Measurements from ENCODE around the gene CHML.

The CHML gene

DNA sequence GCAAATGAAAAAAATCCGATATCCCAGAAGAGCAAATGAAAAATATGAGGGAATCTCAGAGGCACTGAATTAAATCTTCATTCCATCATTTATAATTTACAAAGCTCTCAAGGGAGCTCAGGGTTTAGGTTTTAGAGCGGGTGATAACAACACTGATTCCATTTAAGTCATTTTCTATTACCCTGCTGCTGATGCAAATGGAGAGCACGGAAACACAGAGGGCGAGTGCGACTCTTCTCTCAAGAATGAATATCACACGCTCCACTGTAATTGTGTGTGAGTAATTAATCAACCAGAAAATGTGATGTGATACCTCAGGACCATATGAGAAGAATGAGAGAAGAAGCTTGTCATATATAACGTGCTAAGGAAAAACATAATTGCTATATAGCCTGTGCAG, 22.7 kb downstream of the CHML start:
- Histone ChIP-seq H3K4me3 (ENCODE audit: extremely low read depth, insufficient read depth, low read length, poor library complexity, severe bottlenecking) (no peak overlapping the region), H3K36me3 (ENCODE audit: control insufficient read depth, insufficient read depth, low read length) (no peaks in the 10 kb centered on the region), H3K4me1 (ENCODE audit: control insufficient read depth, insufficient read depth, low read length, poor library complexity, severe bottlenecking) (no peaks in the 10 kb centered on the region), H3K27ac (ENCODE audit: low read depth, low read length, severe bottlenecking) (no peak overlapping the region), H3K9me3 (ENCODE audit: control insufficient read depth, low read length) (no peaks in the 10 kb centered on the region)
- WGBS, 2 experiments (ENCODE audit: insufficient coverage in 2 of 2) = 96 to 100% methylated on average over 5 to 6 of the region's 7 CpGs

DNA sequence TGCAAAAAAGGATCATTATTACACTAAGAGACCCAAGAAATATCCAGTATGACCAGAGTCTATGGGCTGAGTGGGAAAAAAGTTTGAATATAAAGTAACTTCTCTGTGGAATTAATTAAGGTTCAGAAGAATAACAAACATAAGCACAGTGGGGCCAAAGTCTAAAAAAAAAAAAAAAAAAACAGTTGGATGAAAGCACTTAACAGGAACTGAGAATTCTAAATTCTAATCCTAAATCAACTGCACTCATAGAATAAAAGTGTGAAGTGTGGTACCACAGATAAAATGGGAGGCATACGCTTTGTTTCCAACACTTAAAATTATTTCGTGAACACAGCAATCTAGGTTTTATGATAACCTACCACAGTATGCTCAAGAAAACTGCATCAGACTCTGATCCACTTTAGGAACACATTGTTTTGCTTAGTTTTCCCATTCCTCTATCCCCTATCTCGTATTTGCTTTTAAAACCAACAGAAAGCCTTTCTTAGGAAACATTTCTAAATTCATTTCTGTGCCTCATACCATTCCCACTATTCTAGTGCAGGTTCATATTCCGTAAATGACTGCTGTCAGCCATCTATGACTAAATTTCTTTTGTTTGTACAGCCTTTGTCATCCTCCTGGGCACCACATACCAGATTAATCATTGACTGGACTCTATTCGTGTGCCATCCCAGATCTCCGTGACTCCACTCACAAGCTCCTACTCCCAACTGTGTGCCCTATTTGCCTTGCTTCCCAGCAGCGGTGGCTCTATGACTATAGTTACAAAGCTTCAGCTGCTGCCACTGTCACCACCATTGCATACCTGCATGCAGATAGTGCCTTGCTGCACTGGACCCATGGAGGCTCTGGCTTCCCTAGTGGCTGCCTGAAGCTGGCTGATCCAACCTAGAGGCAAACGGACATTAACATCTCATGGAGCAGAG, 24.9 kb downstream of the CHML start:
- no peak overlapping the region for H3K27ac ChIP-seq (ENCODE audit: low read depth, low read length, severe bottlenecking)
- 88 to 89% methylated on average over 8 of the region's 8 CpGs for WGBS, 2 experiments (ENCODE audit: insufficient coverage in 2 of 2)

DNA sequence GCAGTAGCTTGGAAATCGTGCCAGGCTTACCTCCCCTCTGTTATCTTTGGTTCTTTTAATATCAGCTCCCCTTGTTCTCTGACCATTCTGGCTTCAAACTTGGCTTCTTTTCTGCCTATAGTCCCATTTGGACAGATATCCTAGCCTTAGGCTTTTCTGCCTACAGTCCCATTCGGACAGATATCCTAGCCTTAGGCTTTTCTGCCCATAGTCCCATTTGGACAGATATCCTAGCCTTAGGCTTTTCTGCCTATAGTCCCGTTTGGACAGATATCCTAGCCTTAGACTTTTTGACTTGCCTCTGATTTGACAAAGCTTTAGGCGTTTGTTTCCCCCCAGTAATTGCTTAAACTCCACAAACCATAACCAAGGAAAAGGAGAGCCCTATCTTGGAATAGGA, 25.6 kb downstream of the CHML start:
- no peak overlapping the region for H3K27ac ChIP-seq (ENCODE audit: low read depth, low read length, severe bottlenecking)
- 72 to 78% methylated on average over 4 of the region's 4 CpGs for WGBS, 2 experiments (ENCODE audit: insufficient coverage in 2 of 2)
- H3K4me1 ChIP-seq (ENCODE audit: control insufficient read depth, insufficient read depth, low read length, poor library complexity, severe bottlenecking) = peaks cover 22% of the 10 kb centered on the region
- H3K9me3 ChIP-seq (ENCODE audit: control insufficient read depth, low read length) = no peaks in the 10 kb centered on the region
- no peak overlapping the region for H3K4me3 ChIP-seq (ENCODE audit: extremely low read depth, insufficient read depth, low read length, poor library complexity, severe bottlenecking)
- no peaks in the 10 kb centered on the region for H3K36me3 ChIP-seq (ENCODE audit: control insufficient read depth, insufficient read depth, low read length)

More for the DNA sequence above, 24.9 kb downstream of the CHML start:
- Histone ChIP-seq H3K4me1 (ENCODE audit: control insufficient read depth, insufficient read depth, low read length, poor library complexity, severe bottlenecking) (peaks cover 15% of the 10 kb centered on the region), H3K36me3 (ENCODE audit: control insufficient read depth, insufficient read depth, low read length) (no peaks in the 10 kb centered on the region), H3K4me3 (ENCODE audit: extremely low read depth, insufficient read depth, low read length, poor library complexity, severe bottlenecking) (no peak overlapping the region), H3K9me3 (ENCODE audit: control insufficient read depth, low read length) (no peaks in the 10 kb centered on the region)

DNA sequence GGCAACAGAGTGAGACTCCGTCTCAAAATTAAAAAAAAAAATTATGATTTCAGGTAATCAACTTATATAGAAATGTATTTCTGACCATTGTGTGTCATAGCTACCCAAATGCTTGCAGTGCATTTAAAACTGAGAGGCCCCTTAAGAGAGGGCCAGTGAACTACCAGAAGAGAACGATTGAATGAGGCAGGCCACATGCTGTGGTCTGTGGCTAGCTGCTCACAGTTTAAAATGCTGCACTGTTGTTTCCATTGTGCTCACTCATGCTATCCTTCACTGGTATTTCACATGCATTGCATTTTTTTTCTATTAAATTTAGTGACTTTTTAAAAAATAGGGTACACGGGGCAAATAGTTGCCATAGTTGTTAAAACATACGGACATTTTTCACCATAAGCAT, 26.0 kb downstream of the CHML start:
- WGBS, 2 experiments (ENCODE audit: insufficient coverage in 2 of 2) = 70 to 86% methylated on average over 2 to 3 of the region's 4 CpGs
- Histone ChIP-seq H3K4me1 (ENCODE audit: control insufficient read depth, insufficient read depth, low read length, poor library complexity, severe bottlenecking) (peaks cover 24% of the 10 kb centered on the region), H3K27ac (ENCODE audit: low read depth, low read length, severe bottlenecking) (no peak overlapping the region), H3K9me3 (ENCODE audit: control insufficient read depth, low read length) (no peaks in the 10 kb centered on the region), H3K4me3 (ENCODE audit: extremely low read depth, insufficient read depth, low read length, poor library complexity, severe bottlenecking) (no peak overlapping the region), H3K36me3 (ENCODE audit: control insufficient read depth, insufficient read depth, low read length) (no peaks in the 10 kb centered on the region)

DNA sequence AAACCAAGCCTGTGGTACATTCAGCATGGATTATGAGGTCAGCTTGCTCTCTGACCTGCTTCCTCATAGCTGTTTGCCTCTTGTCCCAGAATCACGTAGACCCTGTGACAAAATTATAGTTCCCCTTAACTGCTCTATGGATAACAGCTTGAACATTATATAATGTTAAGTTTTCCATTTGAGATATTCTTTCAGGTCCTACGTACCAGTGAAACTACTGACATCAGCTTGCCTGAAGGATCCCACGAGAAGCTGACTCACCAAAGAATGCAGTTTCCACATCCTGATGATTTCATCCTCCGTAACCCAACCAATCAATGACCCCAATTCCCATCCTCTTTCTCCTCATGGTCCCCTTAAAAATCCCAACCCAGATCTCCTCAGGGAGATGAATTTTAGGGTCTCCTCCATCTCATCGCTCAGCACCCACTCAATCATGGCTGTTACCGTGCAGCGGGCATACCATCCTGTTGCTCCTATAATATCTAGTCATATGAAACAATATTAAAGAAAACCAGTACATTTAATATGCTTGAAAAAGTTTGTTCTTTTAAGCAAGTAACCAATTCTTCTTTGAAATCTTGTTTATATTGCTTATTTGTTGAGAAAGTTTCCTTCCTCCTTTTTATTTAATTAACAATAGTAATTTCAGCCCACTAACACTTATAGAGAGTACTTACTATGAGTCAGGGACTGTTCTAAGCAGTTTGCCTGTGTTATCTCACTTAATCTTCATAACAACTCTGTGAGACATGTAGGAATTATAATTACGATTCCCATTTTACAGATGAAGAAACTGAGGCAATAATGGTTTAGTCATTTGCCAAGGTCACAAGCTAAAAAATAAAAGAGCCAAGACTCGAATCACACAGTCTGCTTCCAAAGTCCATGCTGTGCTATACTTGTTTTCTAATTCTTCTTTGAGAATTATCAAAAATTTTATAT, 27.4 kb downstream of the CHML start:
- peaks cover 34% of the 10 kb centered on the region for H3K4me1 ChIP-seq (ENCODE audit: control insufficient read depth, insufficient read depth, low read length, poor library complexity, severe bottlenecking)
- no peaks in the 10 kb centered on the region for H3K9me3 ChIP-seq (ENCODE audit: control insufficient read depth, low read length)
- H3K4me3 ChIP-seq (ENCODE audit: extremely low read depth, insufficient read depth, low read length, poor library complexity, severe bottlenecking) = no peak overlapping the region
- H3K36me3 ChIP-seq (ENCODE audit: control insufficient read depth, insufficient read depth, low read length) = no peaks in the 10 kb centered on the region
- no peak overlapping the region for H3K27ac ChIP-seq (ENCODE audit: low read depth, low read length, severe bottlenecking)
- WGBS, 2 experiments (ENCODE audit: insufficient coverage in 2 of 2) = 63 to 79% methylated on average over 4 to 5 of the region's 9 CpGs

DNA sequence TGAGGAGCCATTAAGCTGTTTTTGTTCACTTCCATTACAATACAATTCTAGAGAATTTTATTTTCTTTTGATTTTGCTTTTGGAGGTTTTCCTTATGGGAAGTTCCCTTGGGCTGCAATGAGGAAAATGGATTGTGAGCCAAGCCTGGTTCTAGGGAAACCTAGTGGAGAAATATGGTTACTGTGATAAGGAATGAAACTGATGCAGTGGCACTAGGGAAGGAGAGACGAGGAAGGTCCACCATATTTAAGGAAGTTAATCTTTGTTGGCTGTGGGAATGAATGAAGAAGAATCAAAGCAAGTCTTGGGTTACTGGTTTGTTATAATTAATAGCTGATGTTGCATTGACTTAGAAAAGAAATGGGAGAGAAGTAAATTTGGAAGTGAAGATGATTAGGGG, 28.4 kb downstream of the CHML start:
- peak overlapping the region; percentile 7 for H3K27ac ChIP-seq (ENCODE audit: low read depth, low read length, severe bottlenecking)
- H3K4me1 ChIP-seq (ENCODE audit: control insufficient read depth, insufficient read depth, low read length, poor library complexity, severe bottlenecking) = peaks cover 35% of the 10 kb centered on the region
- H3K36me3 ChIP-seq (ENCODE audit: control insufficient read depth, insufficient read depth, low read length) = no peaks in the 10 kb centered on the region
- no peaks in the 10 kb centered on the region for H3K9me3 ChIP-seq (ENCODE audit: control insufficient read depth, low read length)
- 67 to 86% methylated on average over 1 of the region's 1 CpG for WGBS, 2 experiments (ENCODE audit: insufficient coverage in 2 of 2)
- no peak overlapping the region for H3K4me3 ChIP-seq (ENCODE audit: extremely low read depth, insufficient read depth, low read length, poor library complexity, severe bottlenecking)

DNA sequence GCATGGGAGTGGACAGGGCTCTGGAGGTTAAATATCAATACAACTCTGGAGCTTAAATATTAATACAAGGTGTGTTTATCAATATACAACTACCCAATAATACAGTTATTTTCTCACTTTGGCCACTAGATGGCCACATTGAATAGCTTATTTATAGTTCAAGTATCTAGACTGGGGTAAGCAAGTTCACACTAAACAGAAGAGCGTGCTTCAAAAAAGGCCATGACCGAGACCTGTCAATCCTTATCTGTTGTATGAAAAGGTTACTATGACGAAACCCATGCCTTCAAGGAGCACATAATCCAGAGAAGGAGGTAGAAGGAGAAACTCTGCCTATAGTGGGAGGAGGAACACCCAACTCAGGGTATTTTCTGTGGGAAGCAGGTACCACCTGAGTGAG, 29.1 kb downstream of the CHML start:
- Histone ChIP-seq H3K4me3 (ENCODE audit: extremely low read depth, insufficient read depth, low read length, poor library complexity, severe bottlenecking) (no peak overlapping the region), H3K36me3 (ENCODE audit: control insufficient read depth, insufficient read depth, low read length) (no peaks in the 10 kb centered on the region), H3K27ac (ENCODE audit: low read depth, low read length, severe bottlenecking) (peak overlapping the region; percentile 7), H3K4me1 (ENCODE audit: control insufficient read depth, insufficient read depth, low read length, poor library complexity, severe bottlenecking) (peaks cover 37% of the 10 kb centered on the region), H3K9me3 (ENCODE audit: control insufficient read depth, low read length) (no peaks in the 10 kb centered on the region)
- 48% methylated on average over 3 of the region's 3 CpGs; no CpG with 5 or more reads in 1 of the 2 experiments for WGBS, 2 experiments (ENCODE audit: insufficient coverage in 2 of 2)

DNA sequence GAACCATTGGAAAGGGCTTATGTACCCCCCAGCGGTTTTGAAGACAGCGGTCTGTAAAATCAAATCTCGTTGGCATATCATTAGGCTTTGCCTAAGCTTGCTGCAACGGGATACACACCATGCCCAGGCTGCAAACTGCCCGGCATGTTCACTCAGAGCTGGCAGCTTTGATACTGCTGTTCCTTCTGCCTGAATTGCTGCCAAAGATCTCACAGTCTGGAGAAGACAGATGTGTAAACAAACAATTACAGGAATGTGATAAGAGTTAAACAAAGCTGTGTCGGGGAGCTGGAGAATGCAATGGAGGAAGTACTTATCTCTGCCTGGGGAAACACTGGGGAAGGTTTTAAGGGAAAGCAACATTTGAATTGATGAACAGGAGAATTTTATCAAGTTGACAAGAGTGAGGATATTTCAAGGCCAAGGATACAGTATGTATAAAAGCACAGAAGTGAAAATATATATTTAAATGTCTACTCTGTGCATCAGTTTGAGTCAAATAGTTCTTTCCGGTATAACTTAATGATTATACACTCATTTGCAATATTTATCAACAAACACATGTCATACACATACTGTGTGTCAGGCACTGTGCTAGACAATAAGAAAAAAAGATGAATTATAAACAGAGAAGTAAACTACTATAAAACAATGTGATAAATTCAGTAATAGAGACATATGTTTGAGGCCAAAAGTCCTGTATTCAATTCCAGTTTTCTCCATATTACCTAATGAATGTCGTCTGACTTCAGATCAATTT, 29.9 kb downstream of the CHML start:
- Histone ChIP-seq H3K9me3 (ENCODE audit: control insufficient read depth, low read length) (no peaks in the 10 kb centered on the region), H3K4me1 (ENCODE audit: control insufficient read depth, insufficient read depth, low read length, poor library complexity, severe bottlenecking) (peaks cover 37% of the 10 kb centered on the region), H3K36me3 (ENCODE audit: control insufficient read depth, insufficient read depth, low read length) (no peaks in the 10 kb centered on the region), H3K27ac (ENCODE audit: low read depth, low read length, severe bottlenecking) (peak overlapping the region; percentile 57), H3K4me3 (ENCODE audit: extremely low read depth, insufficient read depth, low read length, poor library complexity, severe bottlenecking) (no peak overlapping the region)
- WGBS, 2 experiments (ENCODE audit: insufficient coverage in 2 of 2) = 69 to 78% methylated on average over 4 to 6 of the region's 8 CpGs

DNA sequence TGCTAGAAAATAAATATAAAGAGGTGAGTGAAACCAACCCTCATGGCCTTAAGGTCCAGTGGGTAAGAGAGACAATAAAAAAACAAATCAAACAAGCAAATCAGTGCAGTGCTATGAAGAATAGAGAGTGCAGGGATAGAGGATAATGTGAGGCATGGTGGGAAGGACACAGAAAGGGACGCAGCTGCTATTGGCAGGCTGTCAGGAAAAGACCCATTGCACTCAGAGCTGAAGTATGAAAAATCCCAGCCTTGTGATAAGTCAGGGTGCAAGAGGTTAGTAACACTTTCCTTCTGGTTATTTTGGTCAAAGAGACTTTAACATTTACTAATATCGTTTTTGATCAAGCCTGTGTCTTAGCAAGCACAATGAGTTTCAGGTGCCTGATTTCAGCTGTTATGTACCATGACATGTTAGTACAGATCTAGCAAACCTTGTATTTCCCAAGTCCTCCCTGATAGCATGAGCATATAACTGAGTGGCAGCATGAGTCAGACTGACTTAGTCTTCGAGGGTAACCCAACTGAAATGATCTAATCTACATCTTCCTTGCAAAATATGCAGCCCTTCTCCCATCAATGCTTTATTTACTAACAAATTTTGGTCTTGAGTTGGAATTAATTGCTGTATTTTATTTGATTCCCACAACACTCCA, 31.7 kb downstream of the CHML start:
- Histone ChIP-seq H3K4me1 (ENCODE audit: control insufficient read depth, insufficient read depth, low read length, poor library complexity, severe bottlenecking) (peaks cover 37% of the 10 kb centered on the region), H3K36me3 (ENCODE audit: control insufficient read depth, insufficient read depth, low read length) (peaks cover 4% of the 10 kb centered on the region), H3K9me3 (ENCODE audit: control insufficient read depth, low read length) (no peaks in the 10 kb centered on the region), H3K27ac (ENCODE audit: low read depth, low read length, severe bottlenecking) (no peak overlapping the region), H3K4me3 (ENCODE audit: extremely low read depth, insufficient read depth, low read length, poor library complexity, severe bottlenecking) (no peak overlapping the region)
- 72 to 95% methylated on average over 2 of the region's 3 CpGs for WGBS, 2 experiments (ENCODE audit: insufficient coverage in 2 of 2)

DNA sequence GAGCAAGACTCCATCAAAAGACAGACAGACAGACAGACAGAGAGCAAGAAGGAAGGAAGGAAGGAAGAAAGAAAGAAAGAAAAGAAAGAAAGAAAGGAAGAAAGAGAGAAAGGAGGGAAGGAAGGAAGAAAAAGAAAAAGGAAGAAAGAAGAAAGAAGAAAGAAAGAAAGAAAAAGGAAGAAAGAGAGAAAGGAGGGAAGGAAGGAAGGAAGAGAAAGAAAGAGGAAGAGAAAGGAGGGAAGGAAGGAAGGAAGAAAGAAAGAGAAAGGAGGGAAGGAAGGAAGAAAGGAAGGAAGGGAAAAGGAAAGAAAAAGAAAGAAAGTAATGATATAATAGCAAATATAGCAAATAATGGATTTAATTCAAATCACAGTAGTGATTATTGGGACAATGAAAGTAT, 32.7 kb downstream of the CHML start:
- Histone ChIP-seq H3K4me1 (ENCODE audit: control insufficient read depth, insufficient read depth, low read length, poor library complexity, severe bottlenecking) (peaks cover 37% of the 10 kb centered on the region), H3K36me3 (ENCODE audit: control insufficient read depth, insufficient read depth, low read length) (peaks cover 8% of the 10 kb centered on the region), H3K4me3 (ENCODE audit: extremely low read depth, insufficient read depth, low read length, poor library complexity, severe bottlenecking) (no peak overlapping the region), H3K27ac (ENCODE audit: low read depth, low read length, severe bottlenecking) (no peak overlapping the region), H3K9me3 (ENCODE audit: control insufficient read depth, low read length) (no peaks in the 10 kb centered on the region)
